HepG2 (cell line): ENCODE data around the gene PFN4. TPM values are rescaled to one million over a fixed set of nuclear protein-coding genes. Genes with fewer than 3 reads are reported as not detected.
A peak's percentile ranks its signal among the peaks of the same experiment; 100 is the strongest.

Experiments used
- ARNTL ChIP-seq: sonication (generic); formaldehyde crosslinking; IDR thresholded peaks from 2 replicates; pipeline ENCODE4 v1.4.0; 2020; ENCODE audit warnings: mild to moderate bottlenecking, missing genetic modification reagents
- EED ChIP-seq: sonication (generic); formaldehyde crosslinking; IDR thresholded peaks from 2 replicates; pipeline ENCODE4 v1.5.0; 2020; ENCODE audit warnings: mild to moderate bottlenecking, missing genetic modification reagents
- FOXK2 ChIP-seq: fragments of 450-650 bp; IDR thresholded peaks from 2 replicates; pipeline ENCODE4 v1.6.1; 2016
- HOMEZ ChIP-seq: IDR thresholded peaks from 2 replicates; pipeline ENCODE4 v1.6.1; 2016; ENCODE audit warnings: low read depth
- IRF1 ChIP-seq: sonication (generic); formaldehyde crosslinking; IDR thresholded peaks from 2 replicates; pipeline ENCODE4 v1.4.0; 2020; ENCODE audit warnings: low read depth, mild to moderate bottlenecking, missing genetic modification reagents
- LRRFIP1 ChIP-seq: sonication (generic); formaldehyde crosslinking; conservative IDR thresholded peaks from 2 replicates; pipeline ENCODE4 v1.4.0; 2020; ENCODE audit warnings: missing genetic modification reagents
- MYNN ChIP-seq: sonication (generic); formaldehyde crosslinking; IDR thresholded peaks from 2 replicates; pipeline ENCODE4 v1.4.0; 2020; ENCODE audit warnings: mild to moderate bottlenecking, low read depth, missing genetic modification reagents
- PBX2 ChIP-seq: IDR thresholded peaks from 2 replicates; pipeline ENCODE4 v1.6.1; 2016; ENCODE audit warnings: control low read depth
- PCBP1 ChIP-seq: fragments of 200-400 bp; formaldehyde crosslinking; IDR thresholded peaks from 2 replicates; pipeline ENCODE4 v1.6.1; 2017; ENCODE audit warnings: mild to moderate bottlenecking, low read depth, low read length, borderline replicate concordance
- RFX3 ChIP-seq: IDR thresholded peaks from 2 replicates; pipeline ENCODE4 v1.6.1; 2016; ENCODE audit warnings: missing biosample characterization, missing genetic modification reagents
- RFXAP ChIP-seq: sonication (generic); formaldehyde crosslinking; IDR thresholded peaks from 2 replicates; pipeline ENCODE4 v1.4.0; 2020; ENCODE audit warnings: missing genetic modification reagents, borderline replicate concordance
- SNRNP70 ChIP-seq: fragments of 200-400 bp; formaldehyde crosslinking; IDR thresholded peaks from 2 replicates; pipeline ENCODE4 v1.6.1; 2017; ENCODE audit warnings: mild to moderate bottlenecking, low read depth, low read length, moderate library complexity
- SSRP1 ChIP-seq: IDR thresholded peaks from 2 replicates; pipeline ENCODE4 v1.6.1; 2016; ENCODE audit warnings: control low read depth
- TAF1 ChIP-seq: sonication (generic); formaldehyde crosslinking; IDR thresholded peaks from 2 replicates; pipeline ENCODE4 v1.4.0; 2020; ENCODE audit warnings: missing genetic modification reagents
- THAP11 ChIP-seq: IDR thresholded peaks from 2 replicates; pipeline ENCODE4 v1.6.1; 2016; ENCODE audit warnings: missing biosample characterization, missing genetic modification reagents
- THRA ChIP-seq: sonication (generic); formaldehyde crosslinking; IDR thresholded peaks from 2 replicates; pipeline ENCODE4 v1.4.0; 2020; ENCODE audit warnings: missing genetic modification reagents, borderline replicate concordance
- ZNF274 ChIP-seq: sonication (generic); formaldehyde crosslinking; IDR thresholded peaks from 2 replicates; pipeline ENCODE4 v1.5.1; 2020; ENCODE audit warnings: mild to moderate bottlenecking, missing genetic modification reagents
- ZNF30 ChIP-seq: sonication (generic); formaldehyde crosslinking; IDR thresholded peaks from 2 replicates; pipeline ENCODE4 v1.5.0; 2020; ENCODE audit warnings: mild to moderate bottlenecking, missing genetic modification reagents
- ZNF564 ChIP-seq: sonication (generic); formaldehyde crosslinking; IDR thresholded peaks from 2 replicates; pipeline ENCODE4 v1.8.1; 2023; ENCODE audit warnings: mild to moderate bottlenecking, missing genetic modification reagents
- ZNF674 ChIP-seq: sonication (generic); formaldehyde crosslinking; IDR thresholded peaks from 2 replicates; pipeline ENCODE4 v1.5.0; 2020; ENCODE audit warnings: low read depth, mild to moderate bottlenecking, missing genetic modification reagents
- ZNF7 ChIP-seq: IDR thresholded peaks from 2 replicates; pipeline ENCODE4 v1.6.1; 2016; ENCODE audit warnings: missing biosample characterization, missing genetic modification reagents
- ZSCAN21 ChIP-seq: sonication (generic); formaldehyde crosslinking; IDR thresholded peaks from 2 replicates; pipeline ENCODE4 v1.8.0; 2022; ENCODE audit warnings: mild to moderate bottlenecking, missing genetic modification reagents, moderate library complexity, borderline replicate concordance
- ZSCAN9 ChIP-seq: IDR thresholded peaks from 2 replicates; pipeline ENCODE4 v1.6.1; 2016; ENCODE audit warnings: borderline replicate concordance
- polyA plus RNA-seq, 8 experiments: library from polyadenylated mRNA; depleted of rRNA in 3 of 8; stranded (reverse) in 7 of 8; unstranded in 1 of 8; fragments of >200 nt; fragmentation: Illumina TruSeq in 4 of 8; extraction: Trizol in 4 of 8; gene quantifications; 2 replicates each; pipeline versions ENCODE4 v1.2.1 to v1.2.3, GENCODE V29; 2011 to 2016; ENCODE audit warnings: low read depth in 4 of 8, missing spikeins in 1 of 8, mixed read lengths in 1 of 8; ENCODE audit not compliant: insufficient read depth in 1 of 8
- total RNA-seq, 5 experiments: library from RNA; depleted of rRNA; stranded (reverse); fragments of >200 nt; fragmentation: Illumina TruSeq; extraction: Trizol; gene quantifications; 2 replicates each; pipeline ENCODE4 v1.2.3, GENCODE V29; 2016; ENCODE audit warnings: low read depth in 1 of 5

The PFN4 gene
- total and polyA plus RNA-seq, 2 of the 13 experiments (the other 11 are each of a cell fraction or from before 2014, with no cell fraction given), result 0.12 to 0.20 TPM

- TF ChIP-seq ZNF674 (CRISPR knock-in tag), result no peak
- TF ChIP-seq SNRNP70, result no peak
- TF ChIP-seq EED (CRISPR knock-in tag), result no peak
- TF ChIP-seq ZNF274 (CRISPR knock-in tag), result peak; percentile 95
- TF ChIP-seq RFXAP (CRISPR knock-in tag), result peak; percentile 97
- no peak for TF ChIP-seq ZNF7 (CRISPR knock-in tag)
- TF ChIP-seq ZSCAN21 (CRISPR knock-in tag), result peak; percentile 79; the same call in 1 of the 2 replicates
- TF ChIP-seq LRRFIP1 (CRISPR knock-in tag), result peak; percentile 36; the same call in 1 of the 2 replicates
- peak; percentile 55; the same call in 1 of the 2 replicates for TF ChIP-seq PBX2 (CRISPR knock-in tag)
- peak; percentile 88; the same call in 1 of the 2 replicates for TF ChIP-seq PCBP1
- peak; percentile 98 for TF ChIP-seq ZSCAN9 (CRISPR knock-in tag)
- TF ChIP-seq THAP11, result peak; percentile 98
- no peak for TF ChIP-seq ZNF30
- TF ChIP-seq TAF1 (CRISPR knock-in tag), result peak; percentile 87
- 0 out of 2 replicates have a peak, but pooled peaks have one; percentile 71 for TF ChIP-seq MYNN (CRISPR knock-in tag)
- peak; percentile 62; the same call in 1 of the 2 replicates for TF ChIP-seq ZNF564
- TF ChIP-seq THRA, result peak; percentile 86
- no peak for TF ChIP-seq RFX3
- peak; percentile 95 for TF ChIP-seq SSRP1 (CRISPR knock-in tag)
- peak; percentile 62; the same call in 1 of the 2 replicates for TF ChIP-seq HOMEZ (CRISPR knock-in tag)
- peak; percentile 84 for TF ChIP-seq ARNTL (CRISPR knock-in tag)
- TF ChIP-seq FOXK2, result peak; percentile 95
- 0 out of 2 replicates have a peak, but pooled peaks have one; percentile 25 for TF ChIP-seq IRF1 (CRISPR knock-in tag)
These were observed 47.0 kb downstream of the PFN4 start, which contains the start of gene SF3B6 (continued) for GRCh38 chr2:24075915-24076848.
